ENCODE measurements around the gene NRXN3. TPM values are rescaled to one million over a fixed set of nuclear protein-coding genes. Genes with fewer than 3 reads are reported as not detected.

The NRXN3 gene
- total RNA-seq, 1 donor from 2014 or later: 1.6 TPM

DNA sequence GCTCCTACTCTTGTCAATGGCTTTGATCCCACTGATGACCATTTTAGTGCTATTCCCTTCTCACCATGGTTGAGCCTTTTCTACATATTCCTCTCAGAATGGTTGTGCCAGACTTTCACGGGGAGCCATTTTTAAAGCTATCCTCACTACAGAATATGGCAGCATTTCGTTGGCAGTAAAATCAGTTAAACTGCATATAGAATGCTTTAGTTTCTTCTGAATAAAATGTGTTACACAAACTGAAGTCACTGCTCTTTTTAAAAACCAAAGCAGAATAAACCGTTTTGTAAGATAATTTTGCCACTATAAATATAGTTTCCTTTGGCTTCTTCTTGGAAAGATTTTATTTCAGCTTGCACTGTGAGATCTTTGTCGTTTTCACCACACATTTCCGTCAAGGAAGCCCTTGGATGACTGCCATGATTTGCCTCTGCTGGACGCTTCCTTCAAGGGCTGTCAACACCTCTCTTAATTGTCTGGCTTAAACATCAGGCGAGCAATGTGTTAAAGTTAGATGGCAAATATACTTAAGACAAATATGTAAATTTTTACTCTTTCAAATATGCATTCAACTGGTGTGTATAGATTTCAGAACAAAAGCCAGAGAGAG lies 1416.9 kb downstream of the NRXN3 start:
- TF ChIP-seq, protein P1, sequence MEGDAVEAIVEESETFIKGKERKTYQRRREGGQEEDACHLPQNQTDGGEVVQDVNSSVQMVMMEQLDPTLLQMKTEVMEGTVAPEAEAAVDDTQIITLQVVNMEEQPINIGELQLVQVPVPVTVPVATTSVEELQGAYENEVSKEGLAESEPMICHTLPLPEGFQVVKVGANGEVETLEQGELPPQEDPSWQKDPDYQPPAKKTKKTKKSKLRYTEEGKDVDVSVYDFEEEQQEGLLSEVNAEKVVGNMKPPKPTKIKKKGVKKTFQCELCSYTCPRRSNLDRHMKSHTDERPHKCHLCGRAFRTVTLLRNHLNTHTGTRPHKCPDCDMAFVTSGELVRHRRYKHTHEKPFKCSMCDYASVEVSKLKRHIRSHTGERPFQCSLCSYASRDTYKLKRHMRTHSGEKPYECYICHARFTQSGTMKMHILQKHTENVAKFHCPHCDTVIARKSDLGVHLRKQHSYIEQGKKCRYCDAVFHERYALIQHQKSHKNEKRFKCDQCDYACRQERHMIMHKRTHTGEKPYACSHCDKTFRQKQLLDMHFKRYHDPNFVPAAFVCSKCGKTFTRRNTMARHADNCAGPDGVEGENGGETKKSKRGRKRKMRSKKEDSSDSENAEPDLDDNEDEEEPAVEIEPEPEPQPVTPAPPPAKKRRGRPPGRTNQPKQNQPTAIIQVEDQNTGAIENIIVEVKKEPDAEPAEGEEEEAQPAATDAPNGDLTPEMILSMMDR (IDR thresholded peaks at IDR 0.05; ENCODE audit: insufficient read depth, low read length, poor library complexity, severe bottlenecking): no peak
- Histone ChIP-seq H3K4me3 (ENCODE audit: low read depth, low read length) (no peak overlapping the region), H3K36me3 (ENCODE audit: control insufficient read depth, insufficient read depth, low read length) (no peaks in the 10 kb centered on the region), H3K27me3 (ENCODE audit: control insufficient read depth, insufficient read depth, low read length) (no peaks in the 10 kb centered on the region)
- no peak for DNase-seq (ENCODE audit: low read depth)

DNA sequence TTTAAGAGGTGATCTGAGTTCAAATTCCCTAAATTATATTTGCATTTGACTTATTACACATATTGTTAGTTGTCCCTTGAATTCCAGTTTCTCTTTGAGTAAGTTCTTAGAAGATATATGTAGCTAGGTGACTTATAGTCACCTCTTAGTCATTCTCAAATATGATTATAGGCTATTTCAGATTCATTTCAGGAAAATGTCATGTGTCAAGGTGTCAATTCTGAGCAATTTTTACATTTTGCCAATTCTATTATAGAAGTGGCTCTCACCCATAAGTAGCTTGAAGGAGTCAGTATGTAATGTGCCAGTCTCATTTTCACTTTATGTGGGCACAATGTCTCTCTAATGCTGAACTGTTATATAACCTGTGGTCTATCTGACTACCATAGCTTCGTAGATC lies 1417.7 kb downstream of the NRXN3 start:
- Histone ChIP-seq H3K4me3 (ENCODE audit: low read depth, low read length) (no peak overlapping the region), H3K27me3 (ENCODE audit: control insufficient read depth, insufficient read depth, low read length) (no peaks in the 10 kb centered on the region), H3K36me3 (ENCODE audit: control insufficient read depth, insufficient read depth, low read length) (no peaks in the 10 kb centered on the region)
- TF ChIP-seq, protein P1 (IDR thresholded peaks at IDR 0.05; ENCODE audit: insufficient read depth, low read length, poor library complexity, severe bottlenecking): no peak
- DNase-seq (ENCODE audit: low read depth): no peak

DNA sequence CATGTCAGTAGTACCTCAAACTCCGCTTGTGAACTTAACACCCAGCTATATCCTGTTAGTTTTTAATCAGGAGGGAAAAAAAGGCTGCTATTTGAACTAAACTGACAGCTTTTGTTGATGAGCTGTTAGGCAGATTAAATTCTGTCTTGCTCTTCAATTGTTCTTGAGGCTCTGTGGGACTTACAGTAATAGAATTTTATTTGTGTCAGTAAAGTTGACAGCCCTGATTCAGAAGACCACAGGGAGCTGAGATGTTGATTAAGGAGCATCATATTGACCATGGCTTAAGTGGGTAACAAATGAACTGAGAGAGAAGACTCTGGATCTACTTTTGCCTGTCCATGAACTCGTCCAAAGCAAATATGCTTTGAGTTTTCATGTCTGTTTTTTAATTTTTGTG lies 1418.2 kb downstream of the NRXN3 start:
- H3K27me3 ChIP-seq (ENCODE audit: control insufficient read depth, insufficient read depth, low read length): no peaks in the 10 kb centered on the region
- no peak for DNase-seq (ENCODE audit: low read depth)
- H3K36me3 ChIP-seq (ENCODE audit: control insufficient read depth, insufficient read depth, low read length): no peaks in the 10 kb centered on the region
- TF ChIP-seq, protein P1 (IDR thresholded peaks at IDR 0.05; ENCODE audit: insufficient read depth, low read length, poor library complexity, severe bottlenecking): no peak
- no peak overlapping the region for H3K4me3 ChIP-seq (ENCODE audit: low read depth, low read length)

DNA sequence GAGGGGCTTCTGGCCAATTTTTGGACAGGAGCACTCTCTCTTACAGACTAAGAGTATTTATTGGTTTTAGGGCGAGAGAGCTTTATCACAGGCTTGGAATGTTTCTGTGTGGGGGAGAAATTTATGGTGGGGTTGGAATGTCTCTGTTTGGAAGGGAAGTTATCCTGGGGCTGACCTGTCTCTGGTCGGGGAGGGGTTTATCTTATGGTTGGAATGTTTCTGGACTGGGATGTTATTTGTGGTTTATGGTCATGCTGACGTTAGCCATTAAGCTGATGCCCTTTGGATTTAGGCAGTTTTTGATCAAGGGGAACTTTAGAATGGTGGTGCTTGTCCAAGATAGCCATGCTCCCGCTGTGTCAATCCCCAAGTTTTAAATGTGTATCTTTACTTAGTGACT lies 1426.4 kb downstream of the NRXN3 start:
- H3K36me3 ChIP-seq (ENCODE audit: control insufficient read depth, insufficient read depth, low read length): no peaks in the 10 kb centered on the region
- TF ChIP-seq, protein P1 (IDR thresholded peaks at IDR 0.05; ENCODE audit: insufficient read depth, low read length, poor library complexity, severe bottlenecking): no peak
- DNase-seq (ENCODE audit: low read depth): no peak
- no peaks in the 10 kb centered on the region for H3K27me3 ChIP-seq (ENCODE audit: control insufficient read depth, insufficient read depth, low read length)
- no peak overlapping the region for H3K4me3 ChIP-seq (ENCODE audit: low read depth, low read length)

DNA sequence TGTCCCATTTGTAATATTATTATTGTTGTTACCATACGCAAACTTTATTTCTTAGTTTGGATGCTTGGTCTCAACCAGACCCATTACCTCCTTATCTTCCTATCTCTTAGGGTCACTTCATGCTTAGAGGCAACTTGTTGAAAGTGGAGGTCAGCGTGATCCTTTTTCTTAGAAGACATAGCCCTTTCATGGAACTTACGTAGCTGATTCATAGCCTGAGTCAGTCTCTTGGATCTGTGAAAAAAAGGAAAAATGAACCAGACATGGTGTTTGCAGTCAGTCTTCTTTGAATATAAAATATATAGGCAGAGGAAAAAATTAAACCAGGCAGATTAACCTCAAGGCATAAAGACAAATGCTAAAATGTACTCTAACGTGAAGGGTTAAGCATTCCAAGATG lies 1427.4 kb downstream of the NRXN3 start:
- no peaks in the 10 kb centered on the region for H3K27me3 ChIP-seq (ENCODE audit: control insufficient read depth, insufficient read depth, low read length)
- H3K4me3 ChIP-seq (ENCODE audit: low read depth, low read length): no peak overlapping the region
- DNase-seq (ENCODE audit: low read depth): no peak
- H3K36me3 ChIP-seq (ENCODE audit: control insufficient read depth, insufficient read depth, low read length): no peaks in the 10 kb centered on the region
- TF ChIP-seq, protein P1 (IDR thresholded peaks at IDR 0.05; ENCODE audit: insufficient read depth, low read length, poor library complexity, severe bottlenecking): no peak

DNA sequence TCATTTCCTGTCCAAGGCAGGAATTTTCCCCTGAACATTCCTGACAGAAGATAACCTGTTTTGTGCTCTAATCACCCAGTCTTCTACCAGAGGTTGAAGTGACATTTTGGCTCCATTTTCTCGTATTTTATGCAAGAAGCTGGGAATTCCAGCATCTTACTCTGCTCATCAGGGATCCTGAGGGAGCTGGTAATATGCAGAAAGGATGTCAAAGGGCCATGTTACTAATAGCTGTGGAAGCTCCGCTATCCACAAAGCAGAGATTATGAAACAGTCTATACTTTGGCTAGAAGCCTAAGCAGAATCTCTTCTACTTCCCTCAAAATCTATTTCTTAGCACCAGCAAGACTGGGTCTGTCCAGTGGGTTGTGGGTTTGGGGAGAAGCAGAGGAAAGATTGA lies 1428.2 kb downstream of the NRXN3 start:
- no peaks in the 10 kb centered on the region for H3K36me3 ChIP-seq (ENCODE audit: control insufficient read depth, insufficient read depth, low read length)
- no peaks in the 10 kb centered on the region for H3K27me3 ChIP-seq (ENCODE audit: control insufficient read depth, insufficient read depth, low read length)
- DNase-seq (ENCODE audit: low read depth): no peak
- H3K4me3 ChIP-seq (ENCODE audit: low read depth, low read length): no peak overlapping the region
- TF ChIP-seq, protein P1 (IDR thresholded peaks at IDR 0.05; ENCODE audit: insufficient read depth, low read length, poor library complexity, severe bottlenecking): no peak
